ENCODE results near the gene CYFIP1. TPM values are rescaled to one million over a fixed set of nuclear protein-coding genes. Genes with fewer than 3 reads are reported as not detected.

Gene CYFIP1
- total RNA-seq, 3 donors from 2014 or later (not counting 1 experiment from before 2014, with no cell fraction given), result 6.4 to 9.2 (median 8.8) TPM

GRCh38 chr15:22877607-22878006 lies 102.6 kb downstream of the CYFIP1 start:
- Mint-ChIP-seq H3K4me3 (no peak overlapping the region), H3K9me3 (no peaks in the 10 kb centered on the region), H3K4me1 (no peaks in the 10 kb centered on the region), H3K27me3 (ENCODE audit: low read depth in 2 of 2) (no peaks in the 10 kb centered on the region), H3K27ac (no peak overlapping the region), H3K36me3 (no peaks in the 10 kb centered on the region)
- Histone ChIP-seq H3K27me3 (ENCODE audit: control insufficient read depth, insufficient read depth, low read length) (no peaks in the 10 kb centered on the region), H3K4me1 (ENCODE audit: control insufficient read depth, insufficient read depth, low read length) (no peaks in the 10 kb centered on the region), H3K36me3 (ENCODE audit: control insufficient read depth, insufficient read depth, low read length) (no peaks in the 10 kb centered on the region), H3K9me3 (ENCODE audit: control insufficient read depth, insufficient read depth, low read length) (no peaks in the 10 kb centered on the region), H3K27ac (ENCODE audit: low read length) (no peak overlapping the region), H3K4me3 (ENCODE audit: low read length) (no peak overlapping the region)
- DNase-seq (no peak), ATAC-seq (no peak)
- intact Hi-C loops (cut with micrococcal nuclease), result no loop called here
- TF ChIP-seq, protein P1, sequence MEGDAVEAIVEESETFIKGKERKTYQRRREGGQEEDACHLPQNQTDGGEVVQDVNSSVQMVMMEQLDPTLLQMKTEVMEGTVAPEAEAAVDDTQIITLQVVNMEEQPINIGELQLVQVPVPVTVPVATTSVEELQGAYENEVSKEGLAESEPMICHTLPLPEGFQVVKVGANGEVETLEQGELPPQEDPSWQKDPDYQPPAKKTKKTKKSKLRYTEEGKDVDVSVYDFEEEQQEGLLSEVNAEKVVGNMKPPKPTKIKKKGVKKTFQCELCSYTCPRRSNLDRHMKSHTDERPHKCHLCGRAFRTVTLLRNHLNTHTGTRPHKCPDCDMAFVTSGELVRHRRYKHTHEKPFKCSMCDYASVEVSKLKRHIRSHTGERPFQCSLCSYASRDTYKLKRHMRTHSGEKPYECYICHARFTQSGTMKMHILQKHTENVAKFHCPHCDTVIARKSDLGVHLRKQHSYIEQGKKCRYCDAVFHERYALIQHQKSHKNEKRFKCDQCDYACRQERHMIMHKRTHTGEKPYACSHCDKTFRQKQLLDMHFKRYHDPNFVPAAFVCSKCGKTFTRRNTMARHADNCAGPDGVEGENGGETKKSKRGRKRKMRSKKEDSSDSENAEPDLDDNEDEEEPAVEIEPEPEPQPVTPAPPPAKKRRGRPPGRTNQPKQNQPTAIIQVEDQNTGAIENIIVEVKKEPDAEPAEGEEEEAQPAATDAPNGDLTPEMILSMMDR (IDR thresholded peaks at IDR 0.05), result no peak
- 97% methylated on average over 8 of the region's 8 CpGs for WGBS (ENCODE audit: insufficient coverage)

GRCh38 chr15:22877117-22877516 lies 103.1 kb downstream of the CYFIP1 start:
- TF ChIP-seq, protein P1 (IDR thresholded peaks at IDR 0.05), result no peak
- no peak overlapping the region for H3K27ac ChIP-seq (ENCODE audit: low read length)
- intact Hi-C loops (cut with micrococcal nuclease), result no loop called here
- no peaks in the 10 kb centered on the region for H3K4me1 ChIP-seq (ENCODE audit: control insufficient read depth, insufficient read depth, low read length)
- H3K27me3 Mint-ChIP-seq (ENCODE audit: low read depth in 2 of 2), result no peaks in the 10 kb centered on the region
- no peak overlapping the region for H3K4me3 Mint-ChIP-seq
- no peak overlapping the region for H3K4me3 ChIP-seq (ENCODE audit: low read length)
- ATAC-seq (no peak), DNase-seq (no peak)
- H3K27ac Mint-ChIP-seq, result no peak overlapping the region
- no peaks in the 10 kb centered on the region for H3K4me1 Mint-ChIP-seq
- no peaks in the 10 kb centered on the region for H3K27me3 ChIP-seq (ENCODE audit: control insufficient read depth, insufficient read depth, low read length)
- H3K9me3 Mint-ChIP-seq, result no peaks in the 10 kb centered on the region
- no peaks in the 10 kb centered on the region for H3K36me3 ChIP-seq (ENCODE audit: control insufficient read depth, insufficient read depth, low read length)
- H3K36me3 Mint-ChIP-seq, result no peaks in the 10 kb centered on the region
- no peaks in the 10 kb centered on the region for H3K9me3 ChIP-seq (ENCODE audit: control insufficient read depth, insufficient read depth, low read length)
- 95% methylated on average over 3 of the region's 5 CpGs for WGBS (ENCODE audit: insufficient coverage)

GRCh38 chr15:22874966-22875365 lies 105.2 kb downstream of the CYFIP1 start:
- Mint-ChIP-seq H3K27me3 (ENCODE audit: low read depth in 2 of 2) (no peaks in the 10 kb centered on the region), H3K27ac (no peak overlapping the region), H3K36me3 (no peaks in the 10 kb centered on the region), H3K4me3 (no peak overlapping the region), H3K9me3 (no peaks in the 10 kb centered on the region), H3K4me1 (no peaks in the 10 kb centered on the region)
- no peak overlapping the region for H3K4me3 ChIP-seq (ENCODE audit: low read length)
- TF ChIP-seq, protein P1 (IDR thresholded peaks at IDR 0.05), result no peak
- no peaks in the 10 kb centered on the region for H3K4me1 ChIP-seq (ENCODE audit: control insufficient read depth, insufficient read depth, low read length)
- no peak overlapping the region for H3K27ac ChIP-seq (ENCODE audit: low read length)
- DNase-seq (no peak), ATAC-seq (no peak)
- intact Hi-C loops (cut with micrococcal nuclease), result no loop called here
- no peaks in the 10 kb centered on the region for H3K27me3 ChIP-seq (ENCODE audit: control insufficient read depth, insufficient read depth, low read length)
- no peaks in the 10 kb centered on the region for H3K9me3 ChIP-seq (ENCODE audit: control insufficient read depth, insufficient read depth, low read length)
- WGBS (ENCODE audit: insufficient coverage), result 97% methylated on average over 7 of the region's 7 CpGs
- H3K36me3 ChIP-seq (ENCODE audit: control insufficient read depth, insufficient read depth, low read length), result no peaks in the 10 kb centered on the region

DNA sequence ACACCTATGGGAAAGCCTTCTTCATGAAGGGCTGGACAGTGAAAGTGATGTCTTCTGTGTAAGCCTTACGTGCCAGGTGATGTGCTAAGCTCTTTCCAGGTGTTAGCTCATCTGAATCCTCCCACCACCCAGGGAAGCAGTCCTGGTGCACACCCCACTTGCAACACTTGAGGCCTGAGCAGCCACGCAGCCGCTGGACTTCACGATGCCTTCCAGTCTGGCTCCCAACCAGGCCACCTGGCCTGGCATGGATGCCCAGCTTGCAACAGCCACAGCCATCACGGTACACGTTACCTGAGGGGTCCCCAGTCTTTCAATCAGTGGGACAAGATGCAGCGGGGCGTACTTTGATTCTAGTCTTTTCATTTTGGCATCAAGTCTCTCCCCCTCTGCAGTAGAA lies 105.9 kb downstream of the CYFIP1 start:
- Histone ChIP-seq H3K36me3 (ENCODE audit: control insufficient read depth, insufficient read depth, low read length) (peaks cover 5% of the 10 kb centered on the region), H3K9me3 (ENCODE audit: control insufficient read depth, insufficient read depth, low read length) (no peaks in the 10 kb centered on the region), H3K4me1 (ENCODE audit: control insufficient read depth, insufficient read depth, low read length) (no peaks in the 10 kb centered on the region), H3K27ac (ENCODE audit: low read length) (no peak overlapping the region), H3K4me3 (ENCODE audit: low read length) (no peak overlapping the region), H3K27me3 (ENCODE audit: control insufficient read depth, insufficient read depth, low read length) (no peaks in the 10 kb centered on the region)
- no peak overlapping the region for H3K4me3 Mint-ChIP-seq
- TF ChIP-seq, protein P1 (IDR thresholded peaks at IDR 0.05), result no peak
- no peaks in the 10 kb centered on the region for H3K4me1 Mint-ChIP-seq
- H3K9me3 Mint-ChIP-seq, result no peaks in the 10 kb centered on the region
- no peak for ATAC-seq
- intact Hi-C loops (cut with micrococcal nuclease), result no loop called here
- H3K27me3 Mint-ChIP-seq (ENCODE audit: low read depth in 2 of 2), result no peaks in the 10 kb centered on the region
- H3K36me3 Mint-ChIP-seq, result no peaks in the 10 kb centered on the region
- no peak overlapping the region for H3K27ac Mint-ChIP-seq
- no peak for DNase-seq
- WGBS (ENCODE audit: insufficient coverage), result 93% methylated on average over 8 of the region's 8 CpGs

All from natural killer cell (primary cell).